Measurements from ENCODE around the gene SCNN1G. TPM values are rescaled to one million over a fixed set of nuclear protein-coding genes. Genes with fewer than 3 reads are reported as not detected.
A peak's percentile ranks its signal among the peaks of the same experiment; 100 is the strongest.

SCNN1G gene
- total and polyA plus RNA-seq, 2 of the 13 experiments (the other 11 are each of a cell fraction or from before 2014, with no cell fraction given), result not detected

DNA sequence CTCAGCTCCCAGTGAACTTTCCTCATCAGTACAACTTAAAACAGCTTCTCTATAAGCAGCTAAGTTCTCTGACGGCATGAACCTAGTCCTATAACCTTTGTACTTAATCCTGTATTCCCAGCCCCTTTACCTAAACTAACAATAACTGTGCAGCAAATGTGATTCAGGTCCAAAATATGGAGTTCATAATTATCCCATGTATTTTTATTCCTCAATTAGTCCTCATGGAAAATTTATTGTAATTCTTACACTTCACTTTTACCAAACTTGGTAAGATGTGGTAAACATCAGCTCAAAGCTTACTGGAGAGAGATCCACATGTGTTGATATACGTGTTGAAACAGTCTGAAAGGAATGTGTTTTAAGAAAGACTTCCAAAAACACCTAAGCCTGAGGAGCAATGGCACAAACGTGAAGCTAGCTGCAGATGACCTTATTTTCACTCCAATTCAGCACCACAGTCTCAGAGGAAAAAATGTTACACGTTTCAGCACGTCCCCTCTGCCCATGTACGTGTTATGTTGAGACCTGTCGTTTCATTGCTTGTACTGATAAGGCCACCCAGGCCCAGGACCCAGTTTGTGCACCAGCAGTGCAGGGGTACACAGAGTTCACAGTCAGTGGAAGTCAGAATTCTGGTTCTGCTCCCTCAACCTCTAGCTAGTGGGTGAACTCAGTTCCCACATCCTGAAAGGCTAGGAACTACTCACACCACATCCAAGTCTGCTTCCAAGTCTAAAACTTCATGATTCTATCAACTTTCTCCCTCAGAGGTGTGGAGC is 40.4 kb upstream of the SCNN1G start (continued):
- no peak for TF ChIP-seq RELA (CRISPR knock-in tag; IDR thresholded peaks at IDR 0.05)
- no peak for TF ChIP-seq ZNF737 (CRISPR knock-in tag; IDR thresholded peaks at IDR 0.05; ENCODE audit: borderline replicate concordance)
- TF ChIP-seq ATM (IDR thresholded peaks at IDR 0.05; ENCODE audit: borderline replicate concordance), result no peak
- TF ChIP-seq SMAD9 (CRISPR knock-in tag; IDR thresholded peaks at IDR 0.05), result 0 out of 2 replicates have a peak, but pooled peaks have one; percentile 24
- TF ChIP-seq SALL2 (CRISPR knock-in tag; IDR thresholded peaks at IDR 0.05), result no peak
- TF ChIP-seq, protein P1, sequence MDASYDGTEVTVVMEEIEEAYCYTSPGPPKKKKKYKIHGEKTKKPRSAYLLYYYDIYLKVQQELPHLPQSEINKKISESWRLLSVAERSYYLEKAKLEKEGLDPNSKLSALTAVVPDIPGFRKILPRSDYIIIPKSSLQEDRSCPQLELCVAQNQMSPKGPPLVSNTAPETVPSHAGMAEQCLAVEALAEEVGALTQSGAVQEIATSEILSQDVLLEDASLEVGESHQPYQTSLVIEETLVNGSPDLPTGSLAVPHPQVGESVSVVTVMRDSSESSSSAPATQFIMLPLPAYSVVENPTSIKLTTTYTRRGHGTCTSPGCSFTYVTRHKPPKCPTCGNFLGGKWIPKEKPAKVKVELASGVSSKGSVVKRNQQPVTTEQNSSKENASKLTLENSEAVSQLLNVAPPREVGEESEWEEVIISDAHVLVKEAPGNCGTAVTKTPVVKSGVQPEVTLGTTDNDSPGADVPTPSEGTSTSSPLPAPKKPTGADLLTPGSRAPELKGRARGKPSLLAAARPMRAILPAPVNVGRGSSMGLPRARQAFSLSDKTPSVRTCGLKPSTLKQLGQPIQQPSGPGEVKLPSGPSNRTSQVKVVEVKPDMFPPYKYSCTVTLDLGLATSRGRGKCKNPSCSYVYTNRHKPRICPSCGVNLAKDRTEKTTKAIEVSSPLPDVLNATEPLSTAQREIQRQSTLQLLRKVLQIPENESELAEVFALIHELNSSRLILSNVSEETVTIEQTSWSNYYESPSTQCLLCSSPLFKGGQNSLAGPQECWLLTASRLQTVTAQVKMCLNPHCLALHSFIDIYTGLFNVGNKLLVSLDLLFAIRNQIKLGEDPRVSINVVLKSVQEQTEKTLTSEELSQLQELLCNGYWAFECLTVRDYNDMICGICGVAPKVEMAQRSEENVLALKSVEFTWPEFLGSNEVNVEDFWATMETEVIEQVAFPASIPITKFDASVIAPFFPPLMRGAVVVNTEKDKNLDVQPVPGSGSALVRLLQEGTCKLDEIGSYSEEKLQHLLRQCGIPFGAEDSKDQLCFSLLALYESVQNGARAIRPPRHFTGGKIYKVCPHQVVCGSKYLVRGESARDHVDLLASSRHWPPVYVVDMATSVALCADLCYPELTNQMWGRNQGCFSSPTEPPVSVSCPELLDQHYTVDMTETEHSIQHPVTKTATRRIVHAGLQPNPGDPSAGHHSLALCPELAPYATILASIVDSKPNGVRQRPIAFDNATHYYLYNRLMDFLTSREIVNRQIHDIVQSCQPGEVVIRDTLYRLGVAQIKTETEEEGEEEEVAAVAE (CRISPR knock-in tag; IDR thresholded peaks at IDR 0.05; ENCODE audit: borderline replicate concordance), result peak; percentile 18; the same call in 1 of the 2 replicates
- no peak for TF ChIP-seq ZFY (CRISPR knock-in tag; IDR thresholded peaks at IDR 0.05)
- TF ChIP-seq RFX5 (IDR thresholded peaks at IDR 0.05; ENCODE audit: low read depth, low read length), result 0 out of 2 replicates have a peak, but pooled peaks have one; percentile 4
- no peak for TF ChIP-seq ZNF720 (CRISPR knock-in tag; IDR thresholded peaks at IDR 0.05)
- TF ChIP-seq KMT2A (CRISPR knock-in tag; IDR thresholded peaks at IDR 0.05), result peak; percentile 83
- 0 out of 2 replicates have a peak, but pooled peaks have one; percentile 54 for TF ChIP-seq MEIS2 (CRISPR knock-in tag; IDR thresholded peaks at IDR 0.05)
- TF ChIP-seq PRDM15 (CRISPR knock-in tag; IDR thresholded peaks at IDR 0.05), result no peak
- TF ChIP-seq, protein P2, sequence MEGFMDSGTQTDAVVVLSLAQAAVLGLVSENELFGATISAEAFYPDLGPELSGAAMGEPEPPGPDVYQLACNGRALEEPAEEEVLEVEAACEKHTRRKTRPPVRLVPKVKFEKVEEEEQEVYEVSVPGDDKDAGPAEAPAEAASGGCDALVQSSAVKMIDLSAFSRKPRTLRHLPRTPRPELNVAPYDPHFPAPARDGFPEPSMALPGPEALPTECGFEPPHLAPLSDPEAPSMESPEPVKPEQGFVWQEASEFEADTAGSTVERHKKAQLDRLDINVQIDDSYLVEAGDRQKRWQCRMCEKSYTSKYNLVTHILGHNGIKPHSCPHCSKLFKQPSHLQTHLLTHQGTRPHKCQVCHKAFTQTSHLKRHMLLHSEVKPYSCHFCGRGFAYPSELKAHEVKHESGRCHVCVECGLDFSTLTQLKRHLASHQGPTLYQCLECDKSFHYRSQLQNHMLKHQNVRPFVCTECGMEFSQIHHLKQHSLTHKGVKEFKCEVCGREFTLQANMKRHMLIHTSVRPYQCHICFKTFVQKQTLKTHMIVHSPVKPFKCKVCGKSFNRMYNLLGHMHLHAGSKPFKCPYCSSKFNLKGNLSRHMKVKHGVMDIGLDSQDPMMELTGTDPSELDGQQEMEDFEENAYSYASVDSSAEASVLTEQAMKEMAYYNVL (CRISPR knock-in tag; IDR thresholded peaks at IDR 0.05; ENCODE audit: borderline replicate concordance), result peak; percentile 48; the same call in 1 of the 2 replicates
- TF ChIP-seq FOXP1 (IDR thresholded peaks at IDR 0.05), result no peak
- TF ChIP-seq FOXP1 (CRISPR knock-in tag; IDR thresholded peaks at IDR 0.05), result peak; percentile 37; the same call in 1 of the 2 replicates
- no peak for TF ChIP-seq NR2C2 (CRISPR knock-in tag; IDR thresholded peaks at IDR 0.05; ENCODE audit: borderline replicate concordance)
- TF ChIP-seq, protein P3, sequence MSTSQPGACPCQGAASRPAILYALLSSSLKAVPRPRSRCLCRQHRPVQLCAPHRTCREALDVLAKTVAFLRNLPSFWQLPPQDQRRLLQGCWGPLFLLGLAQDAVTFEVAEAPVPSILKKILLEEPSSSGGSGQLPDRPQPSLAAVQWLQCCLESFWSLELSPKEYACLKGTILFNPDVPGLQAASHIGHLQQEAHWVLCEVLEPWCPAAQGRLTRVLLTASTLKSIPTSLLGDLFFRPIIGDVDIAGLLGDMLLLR (CRISPR knock-in tag; IDR thresholded peaks at IDR 0.05), result no peak

All from HepG2 (cell line).